Bronchial epithelial cell (primary cell): ENCODE data around the gene HDAC4. TPM values are rescaled to one million over a fixed set of nuclear protein-coding genes. Genes with fewer than 3 reads are reported as not detected.
A peak's percentile ranks its signal among the peaks of the same experiment; 100 is the strongest.
"Not testable (repeated sequence)": the region's sequence is repeated elsewhere in the genome, so short reads cannot be mapped to it uniquely, and the experiment has no call there.

Experiments used
- DNase-seq: peaks from one replicate; pipeline ENCODE4 v3.0.0-alpha.2; 2010; ENCODE audit warnings: low read depth
- FAIRE-seq: peaks from 2 replicates; lab custom pipeline; 2011; peaks lifted over from hg19 to GRCh38; lab: Jason Lieb, UNC
- H3K27me3 ChIP-seq: 2 replicates; pipeline ENCODE4 v1.5.1; 2011; ENCODE audit warnings: low read length; ENCODE audit not compliant: control insufficient read depth, insufficient read depth
- H3K36me3 ChIP-seq: 2 replicates; pipeline ENCODE4 v1.5.1; 2011; ENCODE audit warnings: low read length; ENCODE audit not compliant: control insufficient read depth, insufficient read depth
- H3K4me3 ChIP-seq: 2 replicates; pipeline ENCODE4 v1.5.1; 2011; ENCODE audit warnings: mild to moderate bottlenecking, low read depth, low read length, control low read depth
- total RNA-seq: library from RNA; depleted of rRNA; stranded (reverse); fragments of >200 nt; gene quantifications from 2 replicates; pipeline ENCODE4 v1.2.1, GENCODE V29; 2014
- TF ChIP-seq, protein P1 (sequence below): IDR thresholded peaks from 2 replicates; pipeline ENCODE4 v1.5.1; 2011; ENCODE audit warnings: mild to moderate bottlenecking, moderate library complexity, low read length, control low read depth, inconsistent platforms; ENCODE audit not compliant: insufficient read depth, severe bottlenecking

Gene HDAC4
- total RNA-seq, 1 donor from 2014 or later, result 5.3 TPM

DNA sequence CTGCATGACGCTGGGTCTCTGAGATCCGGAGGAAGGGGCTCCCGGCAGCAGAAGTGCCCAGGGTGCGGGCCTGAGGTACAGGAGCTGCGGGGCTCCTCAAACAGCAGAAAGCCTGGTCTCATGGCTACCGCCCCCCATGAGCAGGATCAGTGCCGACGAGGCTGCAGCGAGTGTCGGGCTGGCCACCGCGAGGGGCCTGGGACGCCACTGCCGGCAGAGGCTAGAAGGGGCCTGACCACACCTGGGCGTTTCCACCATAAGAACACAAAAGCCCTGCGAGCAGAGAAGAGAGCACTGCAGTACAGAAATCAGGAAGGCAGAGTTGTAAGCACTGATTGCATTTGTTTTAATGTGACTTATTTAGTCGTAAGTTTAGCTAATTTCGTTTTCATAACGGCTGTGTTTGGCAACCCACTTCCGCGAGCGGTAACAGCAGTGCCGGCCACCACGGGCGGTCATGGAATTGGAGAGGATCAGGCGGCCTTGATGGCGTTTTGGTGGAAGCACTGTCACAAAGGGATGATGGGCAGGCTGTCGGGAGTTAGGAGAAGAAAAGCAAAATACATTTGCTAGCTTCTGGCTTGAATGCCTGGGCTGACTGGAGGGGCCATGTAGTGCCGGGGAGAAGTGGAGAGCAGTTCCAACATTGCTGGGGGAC lies 117.4 kb downstream of the HDAC4 start:
- no peak overlapping the region for H3K4me3 ChIP-seq
- no peaks in the 10 kb centered on the region for H3K27me3 ChIP-seq
- DNase-seq, result no peak
- H3K36me3 ChIP-seq, result no peaks in the 10 kb centered on the region
- no peak for FAIRE-seq
- TF ChIP-seq, protein P1, sequence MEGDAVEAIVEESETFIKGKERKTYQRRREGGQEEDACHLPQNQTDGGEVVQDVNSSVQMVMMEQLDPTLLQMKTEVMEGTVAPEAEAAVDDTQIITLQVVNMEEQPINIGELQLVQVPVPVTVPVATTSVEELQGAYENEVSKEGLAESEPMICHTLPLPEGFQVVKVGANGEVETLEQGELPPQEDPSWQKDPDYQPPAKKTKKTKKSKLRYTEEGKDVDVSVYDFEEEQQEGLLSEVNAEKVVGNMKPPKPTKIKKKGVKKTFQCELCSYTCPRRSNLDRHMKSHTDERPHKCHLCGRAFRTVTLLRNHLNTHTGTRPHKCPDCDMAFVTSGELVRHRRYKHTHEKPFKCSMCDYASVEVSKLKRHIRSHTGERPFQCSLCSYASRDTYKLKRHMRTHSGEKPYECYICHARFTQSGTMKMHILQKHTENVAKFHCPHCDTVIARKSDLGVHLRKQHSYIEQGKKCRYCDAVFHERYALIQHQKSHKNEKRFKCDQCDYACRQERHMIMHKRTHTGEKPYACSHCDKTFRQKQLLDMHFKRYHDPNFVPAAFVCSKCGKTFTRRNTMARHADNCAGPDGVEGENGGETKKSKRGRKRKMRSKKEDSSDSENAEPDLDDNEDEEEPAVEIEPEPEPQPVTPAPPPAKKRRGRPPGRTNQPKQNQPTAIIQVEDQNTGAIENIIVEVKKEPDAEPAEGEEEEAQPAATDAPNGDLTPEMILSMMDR, result no peak

GRCh38 chr2:239282448-239283287 lies 118.2 kb downstream of the HDAC4 start:
- FAIRE-seq, result no peak
- Histone ChIP-seq H3K36me3 (no peaks in the 10 kb centered on the region), H3K27me3 (no peaks in the 10 kb centered on the region), H3K4me3 (no peak overlapping the region)
- TF ChIP-seq, protein P1, result no peak
- no peak for DNase-seq

- not testable (repeated sequence) for H3K4me3 ChIP-seq, H3K36me3 ChIP-seq, FAIRE-seq, H3K27me3 ChIP-seq
- DNase-seq, result peak; percentile 67
These were observed 120.4 kb downstream of the HDAC4 start for GRCh38 chr2:239280296-239281017.

GRCh38 chr2:239279508-239280295 lies 121.1 kb downstream of the HDAC4 start:
- TF ChIP-seq, protein P1, result no peak
- FAIRE-seq (no peak), DNase-seq (no peak)
- no peaks in the 10 kb centered on the region for H3K27me3 ChIP-seq
- no peak overlapping the region for H3K4me3 ChIP-seq
- no peaks in the 10 kb centered on the region for H3K36me3 ChIP-seq

DNA sequence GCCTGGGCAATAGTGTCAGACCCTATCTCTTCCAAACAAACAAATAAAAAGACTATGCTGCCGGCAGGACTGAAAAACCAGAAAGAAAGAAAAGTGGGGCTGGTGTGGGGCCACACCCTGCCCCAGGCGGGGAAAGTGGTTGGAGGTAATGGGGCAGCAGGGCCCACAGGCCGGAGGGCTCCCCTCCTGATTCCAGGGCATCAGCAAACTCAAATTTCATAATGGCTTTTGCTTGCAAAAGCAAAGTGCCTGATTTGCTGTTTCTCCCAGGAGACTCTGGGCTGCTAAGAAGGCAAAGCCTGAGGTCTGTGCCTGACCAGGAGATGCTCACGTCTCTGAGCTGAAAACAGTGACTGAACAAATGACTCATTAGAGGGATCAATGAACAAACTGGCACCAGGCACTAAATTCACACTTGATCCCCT lies 121.9 kb downstream of the HDAC4 start:
- H3K4me3 ChIP-seq, result no peak overlapping the region
- H3K36me3 ChIP-seq, result no peaks in the 10 kb centered on the region
- H3K27me3 ChIP-seq, result no peaks in the 10 kb centered on the region
- no peak for FAIRE-seq
- DNase-seq, result peak; percentile 23
- TF ChIP-seq, protein P1, result no peak
